ENCODE results near the gene PCBD1.

PCBD1 gene

GRCh38 chr10:70834441-70835151 is 53.8 kb downstream of the PCBD1 start:
- no peak for DNase-seq

- DNase-seq, result no peak
Measured at GRCh38 chr10:70834021-70834420, 54.3 kb downstream of the PCBD1 start.

GRCh38 chr10:70833601-70834000 is 54.8 kb downstream of the PCBD1 start:
- no peak for DNase-seq
